Measurements from ENCODE around the gene ZNF862. TPM values are rescaled to one million over a fixed set of nuclear protein-coding genes. Genes with fewer than 3 reads are reported as not detected.

ZNF862 gene
- total RNA-seq, 1 experiment from 2014 or later = 9.2 TPM

- Histone ChIP-seq H3K9me2 (replicated peaks; ENCODE audit: insufficient read depth, low read length) (no peaks in the 10 kb centered on the region), H3K9ac (ENCODE audit: low read length) (no peak overlapping the region), H3K27ac (ENCODE audit: low read length) (no peak overlapping the region), H3K4me1 (ENCODE audit: low read length) (no peaks in the 10 kb centered on the region), H4K20me1 (ENCODE audit: insufficient read depth, low read depth, low read length) (no peaks in the 10 kb centered on the region), H3K79me2 (ENCODE audit: low read length) (no peaks in the 10 kb centered on the region), H3K4me2 (ENCODE audit: low read depth, low read length, poor library complexity, severe bottlenecking) (no peak overlapping the region), H3K4me3 (ENCODE audit: low read length) (no peak overlapping the region), H3K36me3 (ENCODE audit: insufficient read depth, low read length) (no peaks in the 10 kb centered on the region), H3K27me3 (ENCODE audit: low read length) (no peaks in the 10 kb centered on the region), H3K9me3 (ENCODE audit: low read length) (no peaks in the 10 kb centered on the region), H2AFZ (ENCODE audit: low read length) (no peak overlapping the region)
- no peak for DNase-seq
Observed at GRCh38 chr7:149814494-149814893, 23.7 kb upstream of the ZNF862 start.

DNA sequence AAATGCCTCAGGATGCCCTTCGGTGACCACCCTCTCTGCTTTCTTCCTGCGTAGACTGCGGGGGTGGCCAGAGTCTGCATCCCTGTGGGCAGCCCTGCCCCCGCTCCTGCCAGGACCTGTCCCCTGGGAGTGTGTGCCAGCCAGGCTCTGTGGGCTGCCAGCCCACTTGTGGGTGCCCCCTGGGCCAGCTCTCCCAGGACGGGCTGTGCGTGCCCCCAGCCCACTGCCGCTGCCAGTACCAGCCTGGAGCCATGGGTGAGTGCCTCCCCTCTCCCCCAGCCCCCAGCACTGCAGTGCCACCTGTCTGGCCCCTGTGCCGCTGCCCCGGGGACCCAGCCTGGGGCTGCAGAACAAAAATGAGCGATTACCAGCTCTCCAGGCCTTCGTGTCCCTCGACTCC is 23.1 kb upstream of the ZNF862 start:
- Histone ChIP-seq H4K20me1 (ENCODE audit: insufficient read depth, low read depth, low read length) (0 out of 2 replicates have a peak, but pooled peaks cover 4% of the 10 kb centered on the region), H3K4me2 (ENCODE audit: low read depth, low read length, poor library complexity, severe bottlenecking) (no peak overlapping the region), H3K9ac (ENCODE audit: low read length) (no peak overlapping the region), H3K9me2 (replicated peaks; ENCODE audit: insufficient read depth, low read length) (no peaks in the 10 kb centered on the region), H2AFZ (ENCODE audit: low read length) (no peak overlapping the region), H3K27ac (ENCODE audit: low read length) (no peak overlapping the region), H3K36me3 (ENCODE audit: insufficient read depth, low read length) (no peaks in the 10 kb centered on the region), H3K79me2 (ENCODE audit: low read length) (no peaks in the 10 kb centered on the region), H3K4me1 (ENCODE audit: low read length) (no peaks in the 10 kb centered on the region), H3K27me3 (ENCODE audit: low read length) (no peaks in the 10 kb centered on the region), H3K4me3 (ENCODE audit: low read length) (no peak overlapping the region), H3K9me3 (ENCODE audit: low read length) (no peaks in the 10 kb centered on the region)
- no peak for DNase-seq

DNA sequence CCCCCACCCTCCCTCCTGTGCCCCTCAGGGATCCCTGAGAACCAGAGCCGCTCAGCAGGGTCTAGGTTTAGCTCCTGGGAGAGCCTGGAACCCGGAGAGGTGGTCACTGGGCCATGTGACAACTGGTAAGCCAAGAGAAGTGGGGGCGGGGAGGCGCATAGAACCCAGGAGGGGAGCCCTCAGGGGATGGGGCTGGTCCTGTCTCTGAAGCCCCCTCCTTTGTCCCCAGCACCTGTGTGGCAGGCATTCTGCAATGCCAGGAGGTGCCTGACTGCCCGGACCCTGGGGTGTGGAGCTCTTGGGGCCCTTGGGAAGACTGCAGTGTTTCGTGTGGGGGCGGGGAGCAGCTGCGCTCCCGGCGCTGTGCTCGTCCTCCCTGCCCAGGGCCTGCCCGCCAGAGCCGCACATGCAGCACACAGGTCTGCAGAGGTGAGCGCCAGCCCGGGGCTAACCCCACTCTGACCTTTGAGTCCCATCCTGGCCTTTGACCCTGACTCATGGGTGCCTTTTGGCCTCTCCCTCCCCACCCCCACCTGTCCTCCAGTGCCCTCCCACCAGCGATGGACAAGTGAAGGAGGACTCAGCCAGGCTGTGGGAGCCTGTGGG is 22.4 kb upstream of the ZNF862 start:
- Histone ChIP-seq H3K4me2 (ENCODE audit: low read depth, low read length, poor library complexity, severe bottlenecking) (no peak overlapping the region), H3K9me2 (replicated peaks; ENCODE audit: insufficient read depth, low read length) (no peaks in the 10 kb centered on the region), H3K27ac (ENCODE audit: low read length) (no peak overlapping the region), H3K4me3 (ENCODE audit: low read length) (no peak overlapping the region), H3K9ac (ENCODE audit: low read length) (no peak overlapping the region), H3K27me3 (ENCODE audit: low read length) (no peaks in the 10 kb centered on the region), H3K9me3 (ENCODE audit: low read length) (no peaks in the 10 kb centered on the region), H3K79me2 (ENCODE audit: low read length) (no peaks in the 10 kb centered on the region), H4K20me1 (ENCODE audit: insufficient read depth, low read depth, low read length) (0 out of 2 replicates have a peak, but pooled peaks cover 4% of the 10 kb centered on the region), H2AFZ (ENCODE audit: low read length) (no peak overlapping the region), H3K36me3 (ENCODE audit: insufficient read depth, low read length) (no peaks in the 10 kb centered on the region), H3K4me1 (ENCODE audit: low read length) (no peaks in the 10 kb centered on the region)
- no peak for DNase-seq

- Histone ChIP-seq H2AFZ (ENCODE audit: low read length) (no peak overlapping the region), H3K4me1 (ENCODE audit: low read length) (no peaks in the 10 kb centered on the region), H3K36me3 (ENCODE audit: insufficient read depth, low read length) (no peaks in the 10 kb centered on the region), H3K9me2 (replicated peaks; ENCODE audit: insufficient read depth, low read length) (no peaks in the 10 kb centered on the region), H3K4me3 (ENCODE audit: low read length) (no peak overlapping the region), H3K27me3 (ENCODE audit: low read length) (no peaks in the 10 kb centered on the region), H3K4me2 (ENCODE audit: low read depth, low read length, poor library complexity, severe bottlenecking) (no peak overlapping the region), H3K9ac (ENCODE audit: low read length) (no peak overlapping the region), H3K27ac (ENCODE audit: low read length) (no peak overlapping the region), H3K79me2 (ENCODE audit: low read length) (no peaks in the 10 kb centered on the region), H4K20me1 (ENCODE audit: insufficient read depth, low read depth, low read length) (0 out of 2 replicates have a peak, but pooled peaks cover 4% of the 10 kb centered on the region), H3K9me3 (ENCODE audit: low read length) (no peaks in the 10 kb centered on the region)
- no peak for DNase-seq
Observed at GRCh38 chr7:149816267-149816751, 21.9 kb upstream of the ZNF862 start.

DNA sequence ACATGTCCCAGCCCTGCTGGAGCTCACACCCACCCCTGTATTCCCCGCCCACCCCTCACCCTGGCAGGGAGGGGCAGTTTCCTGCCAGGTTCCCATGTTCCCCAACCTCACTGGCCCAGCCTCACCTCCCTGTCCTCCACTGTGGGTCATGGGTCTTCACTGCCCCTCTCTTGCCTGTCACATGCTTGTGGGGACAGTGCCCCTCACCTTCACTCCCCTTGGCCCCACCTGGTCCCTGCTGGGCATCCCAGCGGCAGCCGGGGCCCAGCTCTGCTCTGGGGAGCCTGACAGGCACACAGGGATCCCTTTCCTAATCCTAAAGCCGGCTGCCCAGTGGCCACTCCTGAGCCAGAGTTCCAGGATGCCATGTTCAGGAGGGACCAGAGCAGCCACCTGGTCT is 21.4 kb upstream of the ZNF862 start:
- no peak for DNase-seq
- H3K9ac ChIP-seq (ENCODE audit: low read length) = no peak overlapping the region
- no peak overlapping the region for H3K4me3 ChIP-seq (ENCODE audit: low read length)
- H3K9me2 ChIP-seq (replicated peaks; ENCODE audit: insufficient read depth, low read length) = no peaks in the 10 kb centered on the region
- no peaks in the 10 kb centered on the region for H3K79me2 ChIP-seq (ENCODE audit: low read length)
- H4K20me1 ChIP-seq (ENCODE audit: insufficient read depth, low read depth, low read length) = 0 out of 2 replicates have a peak, but pooled peaks cover 4% of the 10 kb centered on the region
- no peaks in the 10 kb centered on the region for H3K9me3 ChIP-seq (ENCODE audit: low read length)
- no peak overlapping the region for H2AFZ ChIP-seq (ENCODE audit: low read length)
- H3K27me3 ChIP-seq (ENCODE audit: low read length) = no peaks in the 10 kb centered on the region
- no peaks in the 10 kb centered on the region for H3K4me1 ChIP-seq (ENCODE audit: low read length)
- no peaks in the 10 kb centered on the region for H3K36me3 ChIP-seq (ENCODE audit: insufficient read depth, low read length)
- no peak overlapping the region for H3K27ac ChIP-seq (ENCODE audit: low read length)
- no peak overlapping the region for H3K4me2 ChIP-seq (ENCODE audit: low read depth, low read length, poor library complexity, severe bottlenecking)

DNA sequence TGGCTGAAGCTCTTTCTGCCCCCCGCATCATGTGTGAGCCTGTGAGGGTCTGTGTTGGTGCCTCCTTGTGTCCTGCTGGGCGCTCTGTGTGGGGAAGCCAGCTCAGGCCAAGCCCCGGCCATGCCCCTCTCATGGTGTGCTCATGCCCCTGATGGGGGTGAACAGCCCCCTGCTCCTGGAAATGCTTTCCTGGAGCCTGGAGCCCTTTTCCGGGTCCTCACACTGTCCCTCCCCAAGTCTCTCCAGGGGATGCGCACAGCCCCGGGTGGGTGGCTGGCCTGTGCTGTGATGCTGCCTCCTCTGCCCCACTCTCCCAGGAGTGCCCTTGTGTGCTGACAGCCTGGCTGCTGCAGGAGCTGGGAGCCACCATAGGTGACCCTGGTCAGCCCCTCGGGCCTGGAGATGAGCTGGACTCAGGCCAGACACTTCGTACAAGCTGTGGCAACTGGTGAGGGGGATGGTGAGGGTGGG is 20.8 kb upstream of the ZNF862 start:
- no peaks in the 10 kb centered on the region for H3K27me3 ChIP-seq (ENCODE audit: low read length)
- H3K9me2 ChIP-seq (replicated peaks; ENCODE audit: insufficient read depth, low read length) = no peaks in the 10 kb centered on the region
- no peak for DNase-seq

DNA sequence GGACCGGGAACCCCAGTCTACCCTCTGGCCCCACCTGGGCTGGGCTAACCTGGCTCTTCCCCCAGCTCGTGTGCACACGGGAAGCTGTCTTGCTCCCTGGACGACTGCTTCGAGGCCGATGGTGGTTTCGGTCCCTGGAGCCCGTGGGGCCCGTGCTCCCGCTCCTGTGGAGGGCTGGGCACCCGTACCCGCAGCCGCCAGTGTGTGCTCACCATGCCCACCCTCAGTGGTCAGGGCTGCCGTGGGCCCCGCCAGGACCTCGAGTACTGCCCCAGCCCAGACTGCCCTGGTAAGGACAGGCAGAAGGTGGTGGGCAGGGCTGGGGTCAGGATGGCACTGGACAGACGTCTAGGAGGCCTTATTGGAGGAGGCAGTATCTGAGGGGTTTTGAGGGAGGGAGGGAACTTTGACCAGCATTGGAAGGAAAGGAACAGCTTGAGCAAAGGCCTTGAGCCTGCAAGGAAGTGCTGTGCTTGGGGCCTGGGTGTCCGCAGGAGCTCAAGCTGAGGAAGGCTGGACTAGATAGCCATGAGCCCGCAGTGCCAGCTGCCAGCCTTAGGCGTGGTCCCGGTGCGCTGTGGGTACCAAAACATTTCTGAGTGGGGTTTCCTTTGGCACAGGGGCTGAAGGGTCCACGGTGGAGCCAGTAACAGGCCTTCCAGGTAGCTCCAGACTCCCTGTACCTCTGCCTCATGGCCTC is 20.2 kb upstream of the ZNF862 start:
- no peak overlapping the region for H3K4me3 ChIP-seq (ENCODE audit: low read length)
- H3K9ac ChIP-seq (ENCODE audit: low read length) = no peak overlapping the region
- no peaks in the 10 kb centered on the region for H3K79me2 ChIP-seq (ENCODE audit: low read length)
- no peak for DNase-seq
- H4K20me1 ChIP-seq (ENCODE audit: insufficient read depth, low read depth, low read length) = 0 out of 2 replicates have a peak, but pooled peaks cover 4% of the 10 kb centered on the region
- no peaks in the 10 kb centered on the region for H3K9me3 ChIP-seq (ENCODE audit: low read length)
- H3K4me1 ChIP-seq (ENCODE audit: low read length) = no peaks in the 10 kb centered on the region
- H3K27me3 ChIP-seq (ENCODE audit: low read length) = no peaks in the 10 kb centered on the region
- no peak overlapping the region for H2AFZ ChIP-seq (ENCODE audit: low read length)
- no peaks in the 10 kb centered on the region for H3K36me3 ChIP-seq (ENCODE audit: insufficient read depth, low read length)
- H3K27ac ChIP-seq (ENCODE audit: low read length) = no peak overlapping the region
- no peaks in the 10 kb centered on the region for H3K9me2 ChIP-seq (replicated peaks; ENCODE audit: insufficient read depth, low read length)
- H3K4me2 ChIP-seq (ENCODE audit: low read depth, low read length, poor library complexity, severe bottlenecking) = no peak overlapping the region

More for the DNA sequence above, 20.8 kb upstream of the ZNF862 start:
- Histone ChIP-seq H3K27ac (ENCODE audit: low read length) (no peak overlapping the region), H2AFZ (ENCODE audit: low read length) (no peak overlapping the region), H3K9me3 (ENCODE audit: low read length) (no peaks in the 10 kb centered on the region), H3K9ac (ENCODE audit: low read length) (no peak overlapping the region), H3K36me3 (ENCODE audit: insufficient read depth, low read length) (no peaks in the 10 kb centered on the region), H4K20me1 (ENCODE audit: insufficient read depth, low read depth, low read length) (0 out of 2 replicates have a peak, but pooled peaks cover 4% of the 10 kb centered on the region), H3K4me1 (ENCODE audit: low read length) (no peaks in the 10 kb centered on the region), H3K4me3 (ENCODE audit: low read length) (no peak overlapping the region), H3K79me2 (ENCODE audit: low read length) (no peaks in the 10 kb centered on the region), H3K4me2 (ENCODE audit: low read depth, low read length, poor library complexity, severe bottlenecking) (no peak overlapping the region)

- Histone ChIP-seq H3K9me2 (replicated peaks; ENCODE audit: insufficient read depth, low read length) (no peaks in the 10 kb centered on the region), H3K27me3 (ENCODE audit: low read length) (no peaks in the 10 kb centered on the region), H3K79me2 (ENCODE audit: low read length) (no peaks in the 10 kb centered on the region), H3K9ac (ENCODE audit: low read length) (no peak overlapping the region), H3K36me3 (ENCODE audit: insufficient read depth, low read length) (no peaks in the 10 kb centered on the region), H3K4me1 (ENCODE audit: low read length) (no peaks in the 10 kb centered on the region), H3K27ac (ENCODE audit: low read length) (no peak overlapping the region), H2AFZ (ENCODE audit: low read length) (no peak overlapping the region), H4K20me1 (ENCODE audit: insufficient read depth, low read depth, low read length) (0 out of 2 replicates have a peak, but pooled peaks cover 4% of the 10 kb centered on the region), H3K4me2 (ENCODE audit: low read depth, low read length, poor library complexity, severe bottlenecking) (no peak overlapping the region), H3K4me3 (ENCODE audit: low read length) (no peak overlapping the region), H3K9me3 (ENCODE audit: low read length) (no peaks in the 10 kb centered on the region)
- no peak for DNase-seq
Observed at GRCh38 chr7:149818536-149818840, 19.7 kb upstream of the ZNF862 start.
